SH-SY5Y (cell line): Measurements from ENCODE around the gene GOLGA6A.

Experiments
- GATA2 ChIP-seq: IDR thresholded peaks from 2 replicates; pipeline ENCODE4 v1.6.1; 2011; ENCODE audit warnings: mild to moderate bottlenecking, low read depth, low read length
- GATA3 ChIP-seq: IDR thresholded peaks from 2 replicates; pipeline ENCODE4 v1.6.1; 2011; ENCODE audit warnings: low read depth, mild to moderate bottlenecking, low read length, moderate library complexity

DNA sequence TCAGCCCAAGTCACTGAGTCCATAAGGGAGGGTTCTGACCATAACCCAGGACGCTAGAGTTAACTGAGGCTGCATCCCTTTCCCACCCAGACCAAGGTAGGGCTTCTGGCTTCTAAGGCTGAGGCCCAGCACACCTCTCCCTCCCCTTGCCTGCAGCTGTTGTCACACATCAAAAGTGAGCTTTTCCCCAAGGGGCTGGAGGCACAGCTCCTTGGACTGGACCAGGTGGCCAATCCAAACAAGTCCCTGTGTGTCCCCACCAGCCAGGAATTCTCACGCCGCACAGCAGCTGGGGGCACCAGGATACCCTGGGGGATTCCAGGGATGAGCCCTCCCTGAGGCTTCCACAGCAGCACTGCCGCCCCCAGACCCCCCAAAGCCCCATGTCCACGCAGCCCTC lies 25.8 kb upstream of the GOLGA6A start:
- TF ChIP-seq GATA2 (no peak), GATA3 (no peak)
